SK-N-MC (cell line): ENCODE data around the gene EXOC3L4.
"Not testable (repeated sequence)": the region's sequence is repeated elsewhere in the genome, so short reads cannot be mapped to it uniquely, and the experiment has no call there.

Experiments used
- DNase-seq: peaks from one replicate; pipeline ENCODE4 v3.0.0-alpha.2; 2011; ENCODE audit warnings: low read depth, low spot score
- H3K27ac ChIP-seq: fragments of 200-600 bp; sonication (generic); 2 replicates; pipeline ENCODE4 v1.5.1; 2016; ENCODE audit warnings: mixed run types
- H3K36me3 ChIP-seq: fragments of 200-600 bp; sonication (generic); 2 replicates; pipeline ENCODE4 v1.6.1; 2017; ENCODE audit warnings: antibody characterized with exemption, low read length, mixed read lengths; ENCODE audit not compliant: insufficient read depth
- H3K4me3 ChIP-seq: fragments of 200-600 bp; sonication (generic); 2 replicates; pipeline ENCODE4 v1.5.1; 2016
- H3K9ac ChIP-seq: fragments of 200-600 bp; sonication (generic); 2 replicates; pipeline ENCODE4 v1.8.0; 2017; ENCODE audit warnings: mixed run types, mixed read lengths; ENCODE audit not compliant: insufficient read length
- H3K9me3 ChIP-seq: fragments of 200-600 bp; sonication (generic); 2 replicates; pipeline ENCODE4 v1.6.1; 2017; ENCODE audit warnings: low read depth, mild to moderate bottlenecking, antibody characterized with exemption, low read length, moderate library complexity, mixed read lengths
- EZH2 ChIP-seq: fragments of 200-600 bp; sonication (generic); IDR thresholded peaks from one replicate; pipeline ENCODE4 v1.6.1; 2017; ENCODE audit warnings: antibody characterized with exemption
- FOXP2 ChIP-seq: optimal IDR thresholded peaks from 2 replicates; pipeline ENCODE3; 2011; ENCODE audit warnings: mild to moderate bottlenecking, moderate library complexity; ENCODE audit not compliant: insufficient read depth; ENCODE audit errors: extremely low read length, control extremely low read depth
- POLR2AphosphoS5 ChIP-seq: IDR thresholded peaks from 2 replicates; pipeline ENCODE4 v1.6.1; 2012; ENCODE audit warnings: mild to moderate bottlenecking, low read depth, low read length, borderline replicate concordance

EXOC3L4 gene

GRCh38 chr14:103094406-103095209, at the start of gene EXOC3L4:
EXOC3L4 (plus strand) TSS chr14:103094725; CDS start chr14:103100220, 5,495 bp downstream.
- H3K9me3 ChIP-seq = no peaks in the 10 kb centered on the region
- no peaks in the 10 kb centered on the region for H3K36me3 ChIP-seq
- DNase-seq = no peak
- no peak for TF ChIP-seq FOXP2
- no peak for TF ChIP-seq EZH2
- no peak for TF ChIP-seq POLR2AphosphoS5
- no peak within 1 kb of the TSS for H3K9ac ChIP-seq
- H3K27ac ChIP-seq = no peak within 1 kb of the TSS
- H3K4me3 ChIP-seq = no peak within 1 kb of the TSS

GRCh38 chr14:103045371-103045869, 49.1 kb upstream of the EXOC3L4 start:
- H3K4me3 ChIP-seq = no peak overlapping the region
- no peak for DNase-seq
- no peak for TF ChIP-seq FOXP2
- TF ChIP-seq POLR2AphosphoS5 = no peak
- H3K27ac ChIP-seq = no peak overlapping the region
- H3K9me3 ChIP-seq = peaks cover 4% of the 10 kb centered on the region; the same call in 1 of the 2 replicates
- H3K9ac ChIP-seq = no peak overlapping the region
- peaks cover 27% of the 10 kb centered on the region for H3K36me3 ChIP-seq

- H3K36me3 ChIP-seq = peaks cover 10% of the 10 kb centered on the region; the same call in 1 of the 2 replicates
- not testable (repeated sequence) for H3K9ac ChIP-seq, H3K4me3 ChIP-seq, H3K27ac ChIP-seq, H3K9me3 ChIP-seq, DNase-seq
Observed at GRCh38 chr14:103047453-103047852, 47.1 kb upstream of the EXOC3L4 start.

- Histone ChIP-seq H3K4me3 (no peak overlapping the region), H3K27ac (0 out of 2 replicates have a peak overlapping the region, but pooled peaks have one; percentile 31), H3K9me3 (no peaks in the 10 kb centered on the region), H3K36me3 (no peaks in the 10 kb centered on the region), H3K9ac (peak overlapping the region; percentile 26)
- no peak for DNase-seq
- TF ChIP-seq FOXP2 (no peak), EZH2 (no peak), POLR2AphosphoS5 (no peak)
Observed at GRCh38 chr14:103050935-103051334, 43.6 kb upstream of the EXOC3L4 start.

- Histone ChIP-seq H3K27ac (no peak overlapping the region), H3K36me3 (no peaks in the 10 kb centered on the region), H3K4me3 (no peak overlapping the region), H3K9ac (no peak overlapping the region), H3K9me3 (no peaks in the 10 kb centered on the region)
- TF ChIP-seq EZH2 (no peak), FOXP2 (no peak)
- no peak for DNase-seq
Observed at GRCh38 chr14:103052407-103052806, 42.1 kb upstream of the EXOC3L4 start.

GRCh38 chr14:103055695-103056094, 38.8 kb upstream of the EXOC3L4 start:
- H3K9ac ChIP-seq = peak overlapping the region; percentile 61
- H3K9me3 ChIP-seq = no peaks in the 10 kb centered on the region
- no peak for DNase-seq
- TF ChIP-seq POLR2AphosphoS5 = no peak
- TF ChIP-seq EZH2 = no peak
- no peak for TF ChIP-seq FOXP2
- H3K27ac ChIP-seq = peak overlapping the region; percentile 38
- H3K4me3 ChIP-seq = peak overlapping the region; percentile 86
- no peaks in the 10 kb centered on the region for H3K36me3 ChIP-seq

GRCh38 chr14:103056322-103057027, 38.0 kb upstream of the EXOC3L4 start:
- Histone ChIP-seq H3K4me3 (peak overlapping the region; percentile 86), H3K36me3 (no peaks in the 10 kb centered on the region), H3K27ac (peak overlapping the region; percentile 38), H3K9ac (peak overlapping the region; percentile 61), H3K9me3 (no peaks in the 10 kb centered on the region)
- DNase-seq = no peak
- TF ChIP-seq FOXP2 (no peak), EZH2 (no peak), POLR2AphosphoS5 (no peak)

GRCh38 chr14:103057028-103057371, 37.5 kb upstream of the EXOC3L4 start:
- no peak for TF ChIP-seq FOXP2
- TF ChIP-seq POLR2AphosphoS5 = no peak
- TF ChIP-seq EZH2 = no peak
- no peaks in the 10 kb centered on the region for H3K36me3 ChIP-seq
- no peak for DNase-seq
- H3K27ac ChIP-seq = no peak overlapping the region
- peak overlapping the region; percentile 86 for H3K4me3 ChIP-seq
- H3K9me3 ChIP-seq = no peaks in the 10 kb centered on the region
- peak overlapping the region; percentile 60 for H3K9ac ChIP-seq
